Activated T-cell treated with anti-CD3 and anti-CD28 coated beads, Interleukin-2, amount 50 U/mL, for 1 hour (primary cell): Measurements from ENCODE around the gene CNTNAP5.

Source experiments
- DNase-seq: peaks from one replicate; pipeline ENCODE4 v3.0.0-alpha.2; 2020

Gene CNTNAP5

DNA sequence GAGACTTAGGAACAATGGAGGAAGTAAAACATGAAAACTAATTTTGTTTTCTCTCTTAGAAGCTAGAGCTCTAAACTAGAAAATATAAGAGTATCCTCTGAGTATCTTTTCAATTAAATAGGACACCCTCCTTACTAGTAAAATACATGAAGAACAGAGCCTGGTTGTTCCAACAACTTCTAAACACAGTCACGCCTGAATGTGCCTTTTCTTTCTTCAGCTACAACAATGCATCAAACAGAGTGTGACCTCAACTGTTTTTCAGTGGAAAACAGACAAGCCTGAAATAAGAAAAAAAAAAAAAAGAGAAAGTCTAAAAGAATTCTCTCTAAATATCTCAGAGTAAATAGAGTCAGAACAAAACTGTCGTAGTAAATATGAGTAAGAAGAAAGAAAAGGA, 928.8 kb downstream of the CNTNAP5 start:
- no peak for DNase-seq

DNA sequence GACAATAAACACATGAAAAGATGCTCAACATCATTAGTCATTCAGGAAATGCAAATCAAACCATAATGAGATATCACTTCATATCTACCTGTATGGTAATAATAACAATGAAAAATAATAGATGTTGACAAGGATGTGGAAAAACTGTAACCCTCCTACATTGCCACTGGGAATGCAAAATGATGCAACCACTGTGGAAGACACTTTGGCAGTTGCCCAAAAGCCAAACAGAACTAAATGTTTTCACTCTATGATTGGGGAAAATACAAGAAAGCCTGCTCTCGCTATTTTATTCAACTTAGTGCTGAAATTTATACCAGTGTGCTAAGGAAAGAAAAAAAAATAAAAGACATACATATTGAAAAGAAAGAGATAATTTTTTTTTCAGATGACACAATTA, 934.5 kb downstream of the CNTNAP5 start:
- DNase-seq = no peak

DNA sequence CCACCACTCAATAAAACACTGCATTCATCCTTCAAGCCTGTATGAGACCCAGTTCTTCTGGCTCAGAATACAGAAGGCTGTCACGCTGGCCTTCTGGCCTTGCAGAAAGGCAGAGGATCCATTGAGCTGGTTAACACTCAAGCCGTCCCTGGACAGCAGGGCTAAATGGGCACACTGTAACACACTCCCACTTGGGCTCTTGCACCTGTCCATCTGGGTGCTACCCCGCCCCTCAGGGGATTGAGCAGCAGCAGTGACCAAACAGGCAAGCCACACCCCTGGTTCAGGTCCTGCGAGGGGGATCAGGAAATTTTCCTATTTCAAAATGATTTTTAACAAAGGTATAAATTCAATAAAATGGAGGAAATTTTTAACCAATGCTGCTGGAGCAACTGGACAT, 936.0 kb downstream of the CNTNAP5 start:
- no peak for DNase-seq
